PC-9 (cell line): Measurements from ENCODE around the gene ZNF467.

ENCODE experiments used
- CTCF ChIP-seq: fragments of 200-600 bp; sonication (generic); conservative IDR thresholded peaks from 2 replicates; pipeline ENCODE4 v1.6.1; 2017; ENCODE audit warnings: mixed run types, antibody characterized with exemption, mild to moderate bottlenecking, moderate library complexity
- EZH2 ChIP-seq: fragments of 200-600 bp; sonication (generic); IDR thresholded peaks from 2 replicates; pipeline ENCODE4 v1.8.0; 2017; ENCODE audit warnings: antibody characterized with exemption, low read depth

DNA sequence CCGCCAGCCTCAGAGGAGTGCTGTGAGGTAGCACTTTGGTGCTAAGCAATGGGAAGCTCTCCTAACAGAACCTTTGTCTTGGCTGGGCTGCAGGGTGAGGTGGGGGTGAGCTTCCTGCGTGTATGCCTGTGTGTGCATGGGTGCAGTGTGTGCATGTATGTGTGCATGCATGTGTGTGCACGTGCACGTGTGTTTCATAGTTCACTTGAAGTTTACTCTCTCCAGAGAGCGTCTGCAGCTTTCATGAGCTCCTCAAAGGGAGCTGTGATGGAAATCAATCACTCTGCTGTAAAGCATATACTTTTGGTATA is 4.9 kb upstream of the ZNF467 start:
- TF ChIP-seq CTCF (no peak), EZH2 (no peak)
